Activated naive CD8-positive, alpha-beta T cell treated with anti-CD3 and anti-CD28 coated beads, Interleukin-2, amount 10 ng/mL, durations not matched to agents 7 days and 5 days (primary cell): ENCODE results near the gene RPS13. TPM values are rescaled to one million over a fixed set of nuclear protein-coding genes. Genes with fewer than 3 reads are reported as not detected.
"Not testable (repeated sequence)": the region's sequence is repeated elsewhere in the genome, so short reads cannot be mapped to it uniquely, and the experiment has no call there.

ENCODE experiments used
- ATAC-seq: fragments of 150-1000 bp; cut with Tn5 transposase; one replicate; pipeline ENCODE4 v1.10.0; 2021; ENCODE audit warnings: low read depth, moderate library complexity
- POLR2A ChIA-PET: fragments of 350-600 bp; sonication (Branson Sonifier 250); formaldehyde crosslinking; loops from one replicate; lab custom pipeline; 2021; ENCODE audit warnings: antibody characterized with exemption; lab: Charles Lee
- DNase-seq: peaks from one replicate; pipeline ENCODE4 v3.0.0; 2021
- H3K27ac Mint-ChIP-seq: one replicate; pipeline ENCODE4 v1.8.0; 2022; ENCODE audit warnings: mild to moderate bottlenecking, mixed read lengths
- H3K27me3 Mint-ChIP-seq: one replicate; pipeline ENCODE4 v1.8.0; 2022; ENCODE audit warnings: mild to moderate bottlenecking, moderate library complexity, mixed read lengths
- H3K36me3 Mint-ChIP-seq: one replicate; pipeline ENCODE4 v1.8.0; 2021; ENCODE audit warnings: mild to moderate bottlenecking, mixed read lengths
- H3K4me1 Mint-ChIP-seq: one replicate; pipeline ENCODE4 v1.8.0; 2021; ENCODE audit warnings: mixed read lengths
- H3K4me3 Mint-ChIP-seq: one replicate; pipeline ENCODE4 v1.8.0; 2022; ENCODE audit warnings: mild to moderate bottlenecking, moderate library complexity, mixed read lengths
- H3K9me3 Mint-ChIP-seq: one replicate; pipeline ENCODE4 v1.8.0; 2021; ENCODE audit warnings: mixed read lengths
- total RNA-seq, 2 experiments: library from RNA; stranded (reverse); gene quantifications; one replicate each; pipeline ENCODE4 v1.2.3, GENCODE V29; 2021

The RPS13 gene
- total RNA-seq, 2 experiments from 2014 or later, result 1,055 to 1,108 TPM

DNA sequence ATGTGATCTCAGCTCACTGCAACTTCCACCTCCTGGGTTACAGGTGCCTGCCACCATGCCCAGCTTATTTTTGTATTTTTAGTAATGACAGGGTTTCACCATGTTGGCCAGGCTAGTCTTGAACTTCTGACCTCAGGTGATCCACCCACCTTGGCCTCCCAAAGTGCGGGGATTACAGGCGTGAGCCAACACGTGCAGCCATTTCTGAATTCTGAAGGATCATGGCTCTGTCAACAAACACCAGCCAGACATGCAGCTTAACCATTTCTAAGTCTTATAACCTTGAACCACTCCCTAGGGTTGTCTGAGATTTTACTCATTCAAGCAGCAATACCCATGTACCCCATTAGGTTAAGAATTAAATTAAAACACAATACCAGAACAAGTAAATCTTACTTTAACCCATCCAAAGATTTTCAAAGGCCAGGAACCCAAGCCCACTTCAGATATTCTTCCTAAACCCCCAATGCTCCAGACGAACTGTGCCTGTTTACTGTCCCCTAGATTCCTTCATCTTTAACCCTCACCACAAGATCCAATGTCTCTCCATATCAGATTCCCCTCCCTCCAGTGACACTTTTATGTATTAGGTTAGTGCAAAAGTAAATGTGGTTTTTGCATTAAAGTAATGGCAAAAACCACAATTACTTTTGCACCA lies 4.0 kb downstream of the RPS13 start:
- H3K9me3 Mint-ChIP-seq, result no peaks in the 10 kb centered on the region
- no peaks in the 10 kb centered on the region for H3K27me3 Mint-ChIP-seq
- no peak for DNase-seq
- H3K27ac Mint-ChIP-seq, result peak overlapping the region; percentile 48
- no peak for ATAC-seq
- peaks cover 23% of the 10 kb centered on the region for H3K36me3 Mint-ChIP-seq
- H3K4me1 Mint-ChIP-seq, result peaks cover 21% of the 10 kb centered on the region
- POLR2A ChIA-PET, result no interaction called here
- H3K4me3 Mint-ChIP-seq, result no peak overlapping the region

DNA sequence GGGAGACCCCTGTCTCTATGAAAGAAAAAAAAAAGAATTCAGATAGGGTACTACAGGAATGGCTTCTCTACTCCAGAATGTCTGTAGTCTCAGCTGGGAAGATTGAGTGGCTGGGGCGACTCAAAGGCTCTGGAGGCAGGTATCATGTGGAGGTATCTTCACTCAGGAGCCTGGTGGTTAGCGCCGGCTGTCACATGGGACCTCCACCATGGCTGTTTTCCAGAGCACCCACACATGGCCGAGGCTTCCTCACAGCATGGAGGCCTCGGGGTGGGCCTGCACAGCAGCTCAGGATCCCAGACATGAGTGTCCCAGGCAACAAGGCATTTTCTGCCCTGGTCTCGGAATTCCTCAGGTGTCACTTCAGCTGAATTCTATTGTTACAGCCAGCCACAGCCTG lies 10.1 kb downstream of the RPS13 start:
- H3K4me3 Mint-ChIP-seq, result no peak overlapping the region
- no peaks in the 10 kb centered on the region for H3K36me3 Mint-ChIP-seq
- POLR2A ChIA-PET, result no interaction called here
- no peak for DNase-seq
- no peaks in the 10 kb centered on the region for H3K27me3 Mint-ChIP-seq
- no peaks in the 10 kb centered on the region for H3K4me1 Mint-ChIP-seq
- no peak overlapping the region for H3K27ac Mint-ChIP-seq
- H3K9me3 Mint-ChIP-seq, result no peaks in the 10 kb centered on the region
- no peak for ATAC-seq

DNA sequence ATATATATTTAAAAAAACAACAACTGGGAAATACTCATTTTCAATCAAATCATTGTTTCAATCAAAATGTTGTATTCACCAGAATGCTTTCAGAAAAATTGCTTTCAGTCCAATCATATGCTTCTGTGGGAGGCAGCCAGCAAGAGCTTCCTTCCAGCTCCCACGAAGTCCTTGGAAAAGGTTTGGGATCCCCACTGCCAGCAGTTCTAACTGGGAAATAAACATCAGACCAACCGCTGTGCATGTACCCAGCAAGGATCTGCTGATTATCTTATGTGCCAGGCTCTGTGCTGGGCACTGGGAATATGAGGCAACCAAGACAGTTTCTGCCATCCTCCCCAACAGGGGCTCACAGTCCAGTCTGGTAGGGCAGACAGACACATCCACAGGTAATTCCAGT lies 10.8 kb downstream of the RPS13 start:
- H3K27ac Mint-ChIP-seq, result no peak overlapping the region
- H3K36me3 Mint-ChIP-seq, result no peaks in the 10 kb centered on the region
- POLR2A ChIA-PET, result no interaction called here
- H3K4me1 Mint-ChIP-seq, result no peaks in the 10 kb centered on the region
- no peak for DNase-seq
- no peaks in the 10 kb centered on the region for H3K27me3 Mint-ChIP-seq
- ATAC-seq, result no peak
- H3K4me3 Mint-ChIP-seq, result no peak overlapping the region
- H3K9me3 Mint-ChIP-seq, result no peaks in the 10 kb centered on the region

DNA sequence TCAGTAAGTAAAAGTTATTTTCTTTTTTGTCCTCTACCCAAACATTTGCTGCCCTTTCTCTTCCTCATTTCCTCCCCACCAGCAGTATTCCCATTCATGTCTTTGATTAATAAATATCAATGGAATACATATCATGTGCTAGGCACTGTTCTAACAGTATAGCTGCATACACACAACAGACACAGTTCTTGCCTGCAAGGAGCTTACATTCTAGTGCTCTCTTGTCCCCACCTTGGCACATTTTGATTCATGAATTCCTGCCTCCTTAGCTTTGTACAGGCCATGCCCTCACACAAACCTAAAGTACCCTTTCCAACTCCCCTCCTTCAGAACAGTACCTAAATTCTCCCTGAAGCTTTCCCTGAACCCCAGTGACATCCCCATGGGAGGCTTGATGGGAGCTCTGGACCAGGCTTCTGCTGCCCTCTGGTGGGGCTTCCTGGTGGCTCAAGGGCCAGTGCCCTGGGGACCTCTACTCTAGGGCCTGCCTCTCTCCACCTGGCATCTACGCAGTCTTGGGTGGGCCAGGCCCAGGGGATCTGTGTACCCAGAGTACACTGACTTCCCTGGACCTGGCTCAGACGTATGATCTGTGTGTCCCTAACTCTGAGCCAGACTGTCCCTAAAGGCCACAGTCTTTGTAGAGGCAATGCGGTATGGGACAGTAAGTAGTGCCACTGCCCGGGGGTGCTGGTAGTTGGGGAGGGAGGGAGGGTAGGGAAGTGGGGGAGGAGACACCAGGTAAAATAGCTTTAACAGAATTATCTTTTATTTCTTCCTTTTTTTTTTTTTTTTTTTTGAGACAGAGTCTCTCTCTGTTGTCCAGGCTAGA lies 14.1 kb downstream of the RPS13 start:
- DNase-seq (peak; percentile 61), ATAC-seq (peak; percentile 74)
- POLR2A ChIA-PET, result no interaction called here
- Mint-ChIP-seq H3K4me3 (no peak overlapping the region), H3K27me3 (peaks cover 4% of the 10 kb centered on the region), H3K27ac (peak overlapping the region; percentile 39), H3K36me3 (no peaks in the 10 kb centered on the region), H3K9me3 (no peaks in the 10 kb centered on the region), H3K4me1 (no peaks in the 10 kb centered on the region)

DNA sequence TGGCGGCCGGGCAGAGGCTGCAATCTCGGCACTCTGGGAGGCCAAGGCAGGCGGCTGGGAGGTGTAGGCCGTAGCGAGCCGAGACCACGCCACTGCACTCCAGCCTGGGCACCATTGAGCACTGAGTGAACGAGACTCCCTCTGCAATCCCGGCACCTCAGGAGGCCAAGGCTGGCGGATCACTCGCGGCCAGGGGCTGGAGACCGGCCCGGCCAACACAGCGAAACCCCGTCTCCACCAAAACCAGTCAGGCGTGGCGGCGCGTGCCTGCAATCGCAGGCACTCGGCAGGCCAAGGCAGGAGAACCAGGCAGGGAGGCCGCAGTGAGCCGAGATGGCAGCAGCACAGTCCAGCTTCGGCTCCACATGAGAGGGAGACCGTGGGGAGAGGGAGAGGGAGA lies 26.3 kb downstream of the RPS13 start:
- H3K27me3 Mint-ChIP-seq, H3K9me3 Mint-ChIP-seq, H3K4me3 Mint-ChIP-seq, H3K4me1 Mint-ChIP-seq, POLR2A ChIA-PET, H3K27ac Mint-ChIP-seq, ATAC-seq, H3K36me3 Mint-ChIP-seq, DNase-seq: not testable (repeated sequence)

DNA sequence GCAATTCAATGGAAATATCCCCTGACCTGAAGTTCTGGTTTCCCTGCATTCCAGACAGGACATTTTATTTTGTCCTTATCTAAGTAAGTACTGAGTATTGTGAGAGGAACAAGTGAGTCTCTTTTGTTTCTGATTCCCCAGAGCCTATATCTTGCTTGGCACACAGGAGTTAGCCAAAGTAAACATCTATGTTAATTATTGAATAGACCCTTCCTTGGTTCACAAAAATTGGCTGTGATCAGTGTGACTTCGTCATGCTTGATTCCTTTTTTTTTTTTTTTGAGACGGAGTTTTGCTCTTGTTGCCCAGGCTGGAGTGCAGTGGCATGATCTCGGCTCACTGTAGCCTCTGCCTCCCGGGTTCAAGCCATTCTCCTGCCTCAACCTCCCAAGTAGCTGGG lies 29.0 kb downstream of the RPS13 start:
- H3K4me1 Mint-ChIP-seq, H3K27ac Mint-ChIP-seq, H3K9me3 Mint-ChIP-seq, DNase-seq, POLR2A ChIA-PET, H3K4me3 Mint-ChIP-seq, H3K27me3 Mint-ChIP-seq, ATAC-seq, H3K36me3 Mint-ChIP-seq: not testable (repeated sequence)

DNA sequence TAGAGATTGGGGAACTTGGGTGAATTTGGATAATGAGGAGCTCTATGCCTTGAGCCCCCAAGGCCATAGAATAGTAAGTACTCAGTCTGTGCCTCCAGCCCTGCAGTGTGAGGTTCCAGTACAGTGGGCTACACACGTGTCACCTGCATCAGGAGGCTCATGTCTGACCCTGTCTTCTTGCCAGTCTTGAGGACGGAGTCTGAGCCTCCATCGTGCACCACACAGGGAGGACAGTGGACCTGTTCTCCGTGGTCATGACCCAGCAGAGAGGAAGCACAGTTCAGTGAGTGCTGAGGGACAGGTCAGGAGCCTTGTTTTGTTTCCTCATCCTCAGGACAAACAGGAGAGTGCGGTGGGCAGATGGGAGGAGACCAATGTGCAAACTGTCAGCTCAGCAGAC lies 30.8 kb downstream of the RPS13 start:
- POLR2A ChIA-PET, result no interaction called here
- Mint-ChIP-seq H3K27me3 (no peaks in the 10 kb centered on the region), H3K9me3 (no peaks in the 10 kb centered on the region), H3K27ac (no peak overlapping the region), H3K4me1 (no peaks in the 10 kb centered on the region), H3K4me3 (no peak overlapping the region), H3K36me3 (no peaks in the 10 kb centered on the region)
- ATAC-seq (no peak), DNase-seq (no peak)

DNA sequence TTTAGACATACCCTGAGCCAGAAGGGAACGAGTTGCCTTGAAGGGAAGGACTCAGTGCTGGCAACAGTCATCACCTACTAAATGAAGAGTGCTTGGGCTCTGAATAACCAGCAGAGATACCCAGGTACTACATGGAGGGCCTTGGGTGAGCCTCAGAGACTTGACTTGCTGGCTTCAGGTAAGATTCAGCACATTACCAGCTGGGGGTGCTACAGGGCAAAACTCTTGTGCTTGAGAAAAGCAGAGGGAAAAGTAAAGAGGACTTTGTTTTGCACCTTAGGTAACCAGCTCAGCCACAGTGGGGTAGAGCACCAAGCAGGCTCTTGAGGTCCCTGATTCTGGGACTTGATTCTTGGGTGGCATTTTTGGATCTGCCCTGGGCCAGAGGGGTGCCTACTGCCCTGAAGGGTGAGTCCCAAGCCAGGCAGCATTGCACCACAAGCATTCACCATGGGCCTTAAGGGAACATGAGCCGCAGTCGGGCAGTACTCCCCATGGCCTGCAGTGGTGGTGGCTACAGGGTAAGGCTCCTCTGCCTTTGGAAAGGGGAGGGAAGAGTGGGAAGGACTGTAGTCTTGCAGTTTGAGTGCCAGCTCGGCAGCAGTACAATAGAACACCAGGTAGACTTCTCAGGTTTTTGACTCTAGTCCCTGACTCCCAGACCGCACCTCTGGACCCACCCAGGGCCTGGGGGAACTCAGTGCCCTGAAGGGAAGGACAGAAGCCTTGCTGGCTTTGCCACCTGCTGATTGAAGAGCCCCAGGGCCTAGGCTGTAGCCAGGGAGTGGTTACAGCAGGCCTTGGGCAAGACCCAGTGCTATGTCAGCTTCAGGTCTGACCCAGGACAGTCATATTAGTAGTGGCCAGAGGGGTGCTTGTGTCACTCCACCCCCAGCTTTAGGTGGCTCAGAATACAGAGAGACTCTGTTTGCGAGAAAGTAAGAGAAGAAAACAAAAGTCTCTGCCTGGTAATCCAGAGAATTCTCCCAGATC lies 40.5 kb downstream of the RPS13 start:
- Mint-ChIP-seq H3K4me1 (no peaks in the 10 kb centered on the region), H3K9me3 (peaks cover 5% of the 10 kb centered on the region), H3K36me3 (peaks cover 3% of the 10 kb centered on the region), H3K27me3 (peaks cover 5% of the 10 kb centered on the region), H3K27ac (no peak overlapping the region), H3K4me3 (no peak overlapping the region)
- POLR2A ChIA-PET, result no interaction called here
- ATAC-seq (no peak), DNase-seq (no peak)

DNA sequence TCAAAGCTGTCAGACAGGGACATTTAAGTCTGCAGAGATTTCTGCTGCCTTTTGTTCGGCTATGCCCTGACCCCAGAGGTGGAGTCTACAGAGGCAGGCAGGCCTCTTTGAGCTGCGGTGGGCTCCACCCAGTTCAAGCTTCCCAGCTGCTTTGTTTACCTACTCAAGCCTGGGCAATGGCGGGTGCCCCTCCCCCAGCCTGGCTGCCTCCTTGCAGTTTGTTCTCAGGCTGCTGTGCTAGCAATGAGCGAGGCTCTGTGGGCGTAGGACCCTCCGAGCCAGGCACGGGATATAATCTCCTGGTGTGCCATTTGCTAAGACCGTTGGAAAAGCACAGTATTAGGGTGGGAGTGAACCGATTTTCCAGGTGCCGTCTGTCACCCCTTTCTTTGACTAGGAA lies 43.4 kb downstream of the RPS13 start:
- POLR2A ChIA-PET, H3K9me3 Mint-ChIP-seq, ATAC-seq, H3K36me3 Mint-ChIP-seq, H3K4me1 Mint-ChIP-seq, DNase-seq, H3K27ac Mint-ChIP-seq, H3K4me3 Mint-ChIP-seq: not testable (repeated sequence)
- H3K27me3 Mint-ChIP-seq, result peaks cover 12% of the 10 kb centered on the region

DNA sequence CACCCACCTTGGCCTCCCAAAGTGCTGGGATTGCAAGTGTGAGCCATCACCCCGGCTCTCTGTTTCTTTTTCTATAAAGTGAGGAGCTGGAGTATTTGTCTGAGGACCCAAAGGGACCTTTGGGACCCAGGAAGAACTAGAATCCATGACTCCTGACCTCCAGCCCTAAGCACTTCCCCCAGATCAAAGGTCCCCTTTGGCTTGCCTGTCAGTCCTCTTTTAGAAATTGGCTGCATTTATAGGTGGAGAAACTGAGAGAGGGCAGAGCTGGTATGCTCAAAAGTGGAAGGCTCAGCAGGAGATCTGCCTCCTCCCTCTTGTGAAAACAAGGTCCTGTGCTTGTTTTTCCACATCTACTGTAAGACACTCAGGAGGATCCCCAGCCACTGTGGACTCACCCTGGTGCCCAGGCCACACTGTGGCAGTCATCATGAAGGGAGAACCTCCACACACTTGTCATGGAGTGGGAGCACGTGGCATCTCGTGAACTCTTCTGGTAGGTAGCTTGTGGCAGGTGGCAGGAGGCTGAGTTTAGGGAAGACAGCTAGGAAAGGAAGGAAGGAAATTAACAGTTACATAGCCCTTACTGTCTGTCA lies 50.9 kb downstream of the RPS13 start:
- ATAC-seq, result no peak
- Mint-ChIP-seq H3K27me3 (peaks cover 3% of the 10 kb centered on the region), H3K9me3 (peaks cover 4% of the 10 kb centered on the region), H3K4me1 (no peaks in the 10 kb centered on the region), H3K27ac (no peak overlapping the region), H3K4me3 (no peak overlapping the region), H3K36me3 (no peaks in the 10 kb centered on the region)
- DNase-seq, result no peak
- POLR2A ChIA-PET, result no interaction called here

DNA sequence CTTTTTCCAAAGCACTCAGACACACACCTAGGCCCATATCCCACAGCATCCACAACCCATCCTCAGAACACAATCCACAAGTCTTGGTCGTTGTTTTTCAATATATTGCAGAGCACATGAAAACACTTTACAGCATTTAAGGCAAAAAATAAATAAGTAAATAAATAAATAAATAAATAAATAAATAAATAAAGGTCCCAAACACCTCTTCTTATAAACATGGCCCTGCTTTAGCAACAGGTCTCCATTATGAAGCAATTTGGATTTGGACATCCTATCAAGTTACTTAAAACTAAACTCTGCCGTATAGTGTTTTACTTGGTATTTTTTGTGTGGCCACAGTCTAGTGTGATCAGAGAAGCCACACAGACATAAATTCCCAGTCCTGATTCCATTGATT lies 52.5 kb downstream of the RPS13 start:
- H3K27me3 Mint-ChIP-seq, result no peaks in the 10 kb centered on the region
- no peaks in the 10 kb centered on the region for H3K36me3 Mint-ChIP-seq
- DNase-seq (no peak), ATAC-seq (no peak)
- H3K4me3 Mint-ChIP-seq, result no peak overlapping the region
- no peaks in the 10 kb centered on the region for H3K4me1 Mint-ChIP-seq
- H3K9me3 Mint-ChIP-seq, result no peaks in the 10 kb centered on the region
- POLR2A ChIA-PET, result no interaction called here
- no peak overlapping the region for H3K27ac Mint-ChIP-seq
